Aorta (tissue), 5 donors: ENCODE measurements around the gene ZPBP. TPM values are rescaled to one million over a fixed set of nuclear protein-coding genes. Genes with fewer than 3 reads are reported as not detected.

ENCODE experiments used
- ATAC-seq: fragments of 200-7000 bp; cut with Tn5 transposase; one replicate; pipeline ENCODE4 v1.9.1; 2022; ENCODE audit warnings: moderate library complexity; ENCODE audit not compliant: low FRiP score
- DNase-seq, 2 donors: peaks; one replicate each; pipeline ENCODE4 v3.0.0-alpha.2; 2020
- H3K27ac ChIP-seq, 2 donors: one replicate each; pipeline ENCODE4 v1.5.1; 2013; ENCODE audit warnings: low read length in 2 of 2, mild to moderate bottlenecking in 2 of 2, moderate library complexity in 2 of 2, control low read depth in 1 of 2, inconsistent platforms in 1 of 2, low read depth in 1 of 2
- H3K27me3 ChIP-seq, 2 donors: one replicate each; pipeline ENCODE4 v1.6.1; 2013; ENCODE audit warnings: control low read depth in 1 of 2, low read length in 1 of 2, mild to moderate bottlenecking in 1 of 2, moderate library complexity in 1 of 2; ENCODE audit not compliant: insufficient read depth in 2 of 2, control insufficient read depth in 1 of 2
- H3K36me3 ChIP-seq, 2 donors: one replicate each; pipeline ENCODE4 v1.6.1; 2013; ENCODE audit warnings: control low read depth in 1 of 2, low read length in 1 of 2, mild to moderate bottlenecking in 1 of 2; ENCODE audit not compliant: insufficient read depth in 2 of 2, control insufficient read depth in 1 of 2
- H3K4me1 ChIP-seq, 2 donors: one replicate each; pipeline ENCODE4 v1.6.1; 2013; ENCODE audit warnings: low read length in 2 of 2, control low read depth in 1 of 2, mild to moderate bottlenecking in 1 of 2, moderate library complexity in 1 of 2; ENCODE audit not compliant: insufficient read depth in 2 of 2, control insufficient read depth in 1 of 2
- H3K4me3 ChIP-seq, 2 donors: one replicate each; pipeline ENCODE4 v1.5.1; 2013; ENCODE audit warnings: low read length in 2 of 2, control low read depth in 1 of 2, mild to moderate bottlenecking in 1 of 2
- H3K9me3 ChIP-seq: one replicate; pipeline ENCODE4 v1.6.1; 2013; ENCODE audit warnings: mild to moderate bottlenecking, low read length; ENCODE audit not compliant: control insufficient read depth
- WGBS, 2 donors: extraction: QIAGEN DNeasy Blood & Tissue Kit; methylation state at CpG; one replicate each; pipeline ENCODE4 v1.1.7; 2013; 5-methylcytosine and 5-hydroxymethylcytosine counted together
- intact Hi-C, 2 donors: fragments of 100-400 bp; cut with DNase I; formaldehyde crosslinking; loops; one replicate each; pipeline versions ENCODE4 v1.14.2 to v1.15.0; 2022
- polyA plus RNA-seq, 2 donors: library from polyadenylated mRNA; stranded (reverse); fragments of 200-250 nt; gene quantifications; one replicate each; pipeline ENCODE4 v1.2.3, GENCODE V29; 2013
- total RNA-seq, 2 donors: library from RNA; stranded (reverse); fragmentation: NEBNext Ultra II Directional; extraction: Animal tissue kit (Norgen Biotek cat#: 25700); gene quantifications; one replicate each; pipeline ENCODE4 v1.2.1, GENCODE V29; 2021
- donor health status: healthy with polysubstance abuse.
- donor health status: Bipolar disorder and iron deficiency.
- donor health status: DM: no; HTN: no; CAD: no.
- donor health status: DM: no; HTN: no; CAD: no.
- donor health status: DM: yes; HTN: yes; CAD: no.

The ZPBP gene
- total and polyA plus RNA-seq, 4 donors: not detected

- H3K27me3 ChIP-seq: no peaks in the 10 kb centered on the region
- H3K4me1 ChIP-seq: no peaks in the 10 kb centered on the region
- peaks cover 1% of the 10 kb centered on the region for H3K9me3 ChIP-seq
- intact Hi-C loops: no loop called here
- no peak overlapping the region for H3K27ac ChIP-seq
- 63 to 69% methylated on average over 9 of the region's 9 CpGs for WGBS, 2 donors
- no peak for ATAC-seq
- DNase-seq: no peak
- no peaks in the 10 kb centered on the region for H3K36me3 ChIP-seq
- H3K4me3 ChIP-seq: no peak overlapping the region
Measured at GRCh38 chr7:50119815-50120637, 27.0 kb upstream of the ZPBP start.

GRCh38 chr7:50112250-50112649 lies 19.2 kb upstream of the ZPBP start:
- intact Hi-C loops: no loop called here
- peaks cover 0 to 2% of the 10 kb centered on the region in 2 donors for H3K27me3 ChIP-seq
- DNase-seq (no peak), ATAC-seq (no peak)
- H3K27ac ChIP-seq: no peak overlapping the region
- H3K9me3 ChIP-seq: peaks cover 6% of the 10 kb centered on the region
- no peaks in the 10 kb centered on the region for H3K36me3 ChIP-seq
- H3K4me3 ChIP-seq: no peak overlapping the region
- 81 to 83% methylated on average over 2 of the region's 2 CpGs for WGBS, 2 donors
- H3K4me1 ChIP-seq: no peaks in the 10 kb centered on the region

GRCh38 chr7:50101873-50102272 lies 8.8 kb upstream of the ZPBP start:
- no peak for ATAC-seq
- intact Hi-C loops: no loop called here
- 91 to 92% methylated on average over 15 of the region's 15 CpGs for whole genome bisulfite sequencing, 2 donors
- Histone ChIP-seq H3K36me3 (no peaks in the 10 kb centered on the region), H3K27me3 (peaks cover 0 to 3% of the 10 kb centered on the region in 2 donors), H3K4me1 (no peaks in the 10 kb centered on the region), H3K9me3 (peaks cover 2% of the 10 kb centered on the region), H3K4me3 (no peak overlapping the region), H3K27ac (no peak overlapping the region)
- DNase-seq: no peak

GRCh38 chr7:50095634-50096033 lies 2.6 kb upstream of the ZPBP start:
- no peak for DNase-seq
- Histone ChIP-seq H3K27me3 (no peaks in the 10 kb centered on the region), H3K4me3 (no peak overlapping the region), H3K9me3 (no peaks in the 10 kb centered on the region), H3K36me3 (no peaks in the 10 kb centered on the region), H3K4me1 (no peaks in the 10 kb centered on the region), H3K27ac (no peak overlapping the region)
- WGBS, 2 donors: 72 to 78% methylated on average over 1 of the region's 1 CpG
- no peak for ATAC-seq
- intact Hi-C loops: no loop called here

- Histone ChIP-seq H3K4me3 (no peak overlapping the region), H3K27me3 (no peaks in the 10 kb centered on the region), H3K4me1 (no peaks in the 10 kb centered on the region), H3K27ac (no peak overlapping the region), H3K36me3 (no peaks in the 10 kb centered on the region), H3K9me3 (no peaks in the 10 kb centered on the region)
- WGBS, 2 donors: 0 to 1% methylated on average over 2 of the region's 2 CpGs
- ATAC-seq (no peak), DNase-seq (no peak)
- intact Hi-C loops: no loop called here
Measured at GRCh38 chr7:50088463-50089129, 4.5 kb downstream of the ZPBP start.

GRCh38 chr7:50085344-50085743 lies 7.7 kb downstream of the ZPBP start:
- Histone ChIP-seq H3K4me1 (no peaks in the 10 kb centered on the region), H3K9me3 (no peaks in the 10 kb centered on the region), H3K36me3 (no peaks in the 10 kb centered on the region), H3K4me3 (no peak overlapping the region), H3K27ac (no peak overlapping the region), H3K27me3 (no peaks in the 10 kb centered on the region)
- no peak for DNase-seq
- WGBS, 2 donors: 51 to 56% methylated on average over 5 of the region's 5 CpGs
- no peak for ATAC-seq
- intact Hi-C loops: no loop called here

GRCh38 chr7:50073093-50073492 lies 20.0 kb downstream of the ZPBP start:
- no peak overlapping the region for H3K4me3 ChIP-seq
- ATAC-seq: no peak
- H3K4me1 ChIP-seq: peaks cover 3 to 5% of the 10 kb centered on the region in 2 donors
- no peak for DNase-seq
- no peaks in the 10 kb centered on the region for H3K27me3 ChIP-seq
- intact Hi-C loops: no loop called here
- no peaks in the 10 kb centered on the region for H3K9me3 ChIP-seq
- H3K27ac ChIP-seq: no peak overlapping the region
- no peaks in the 10 kb centered on the region for H3K36me3 ChIP-seq

- intact Hi-C loops: no loop called here
- peak overlapping the region; percentile 79 to 83 for H3K4me3 ChIP-seq
- H3K27ac ChIP-seq: no peak overlapping the region
- no peaks in the 10 kb centered on the region for H3K27me3 ChIP-seq
- 3 to 24% methylated on average over 8 of the region's 8 CpGs for WGBS, 2 donors
- no peaks in the 10 kb centered on the region for H3K9me3 ChIP-seq
- peaks cover 3 to 5% of the 10 kb centered on the region in 2 donors for H3K4me1 ChIP-seq
- no peaks in the 10 kb centered on the region for H3K36me3 ChIP-seq
- ATAC-seq (peak; percentile 75), DNase-seq (peak in 1 of 2 donors; percentile 60)
Measured at GRCh38 chr7:50069613-50070012, 23.4 kb downstream of the ZPBP start.
